HFF-Myc (cell line): ENCODE data around the gene MOCS1.

Experiments used
- DNase-seq: peaks from one replicate; pipeline ENCODE4 v3.0.0-alpha.2; 2011; ENCODE audit warnings: low read depth; ENCODE audit errors: extremely low read depth
- H3K4me3 ChIP-seq: replicated peaks from 2 replicates; pipeline ENCODE4 v1.5.1; 2011; ENCODE audit warnings: low read depth, mild to moderate bottlenecking, control low read depth, low read length
- TF ChIP-seq, protein P1 (sequence below): IDR thresholded peaks from 2 replicates; pipeline ENCODE4 v1.5.1; 2012; ENCODE audit warnings: mild to moderate bottlenecking, low read depth, low read length, control low read depth; ENCODE audit errors: missing control alignments

MOCS1 gene

DNA sequence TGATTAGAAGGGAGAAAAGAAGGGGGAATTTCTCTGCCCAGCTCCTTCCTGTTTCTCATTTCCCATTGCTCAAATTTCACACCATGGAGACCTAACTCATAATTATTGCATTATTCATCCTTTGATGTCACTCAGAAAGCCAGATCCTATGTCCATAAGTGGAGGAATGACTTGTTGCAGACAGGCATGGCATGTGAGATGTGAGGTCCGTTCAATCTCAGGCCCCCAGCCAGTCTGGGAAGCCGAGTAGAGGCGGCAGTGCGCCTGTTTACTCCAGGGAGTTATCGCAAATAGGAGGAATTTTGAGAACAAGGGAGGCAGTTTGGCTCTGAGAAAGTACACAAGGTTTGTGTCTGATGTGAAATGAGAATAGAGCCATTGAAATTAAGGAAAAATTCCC is 26.9 kb upstream of the MOCS1 start:
- no peak overlapping the region for H3K4me3 ChIP-seq
- TF ChIP-seq, protein P1, sequence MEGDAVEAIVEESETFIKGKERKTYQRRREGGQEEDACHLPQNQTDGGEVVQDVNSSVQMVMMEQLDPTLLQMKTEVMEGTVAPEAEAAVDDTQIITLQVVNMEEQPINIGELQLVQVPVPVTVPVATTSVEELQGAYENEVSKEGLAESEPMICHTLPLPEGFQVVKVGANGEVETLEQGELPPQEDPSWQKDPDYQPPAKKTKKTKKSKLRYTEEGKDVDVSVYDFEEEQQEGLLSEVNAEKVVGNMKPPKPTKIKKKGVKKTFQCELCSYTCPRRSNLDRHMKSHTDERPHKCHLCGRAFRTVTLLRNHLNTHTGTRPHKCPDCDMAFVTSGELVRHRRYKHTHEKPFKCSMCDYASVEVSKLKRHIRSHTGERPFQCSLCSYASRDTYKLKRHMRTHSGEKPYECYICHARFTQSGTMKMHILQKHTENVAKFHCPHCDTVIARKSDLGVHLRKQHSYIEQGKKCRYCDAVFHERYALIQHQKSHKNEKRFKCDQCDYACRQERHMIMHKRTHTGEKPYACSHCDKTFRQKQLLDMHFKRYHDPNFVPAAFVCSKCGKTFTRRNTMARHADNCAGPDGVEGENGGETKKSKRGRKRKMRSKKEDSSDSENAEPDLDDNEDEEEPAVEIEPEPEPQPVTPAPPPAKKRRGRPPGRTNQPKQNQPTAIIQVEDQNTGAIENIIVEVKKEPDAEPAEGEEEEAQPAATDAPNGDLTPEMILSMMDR = no peak
- DNase-seq = no peak

DNA sequence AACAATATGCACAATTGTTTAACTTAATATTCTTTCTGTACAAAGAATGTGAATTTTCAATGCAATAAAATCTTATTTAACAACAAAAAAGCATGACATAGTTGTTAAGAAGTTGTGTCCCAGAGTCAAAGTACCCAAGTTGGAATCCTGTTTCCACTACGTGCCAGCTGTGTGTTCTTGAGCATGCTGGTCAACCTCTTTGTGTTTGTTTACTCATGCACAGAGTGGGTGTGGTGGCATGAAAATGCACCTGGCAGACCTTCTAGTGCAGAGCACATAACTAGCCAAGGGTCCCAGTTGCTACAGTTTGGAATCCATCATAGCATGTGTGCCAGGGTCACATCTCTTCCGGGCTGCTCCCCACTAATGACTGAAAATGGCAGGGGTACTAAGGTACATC is 24.7 kb upstream of the MOCS1 start:
- TF ChIP-seq, protein P1 = no peak
- no peak overlapping the region for H3K4me3 ChIP-seq
- no peak for DNase-seq

DNA sequence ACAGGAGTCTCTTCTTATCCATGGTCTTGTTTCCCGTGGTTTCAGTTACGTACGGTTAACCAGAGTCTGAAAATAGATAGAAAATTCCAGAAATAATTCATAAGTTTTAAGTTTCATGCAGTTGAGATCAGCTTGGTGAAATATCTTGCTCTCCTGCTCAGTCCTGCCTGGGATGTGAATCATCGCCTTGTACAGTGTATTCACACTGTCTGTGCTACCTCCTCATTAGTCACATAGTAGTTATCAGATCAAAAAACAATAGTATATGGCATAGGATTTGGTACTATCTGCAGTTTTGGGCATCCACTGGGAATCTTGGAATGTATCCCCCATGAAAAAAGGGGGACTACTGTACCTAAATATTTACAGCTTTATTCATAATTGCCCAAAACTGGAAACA is 22.7 kb upstream of the MOCS1 start:
- TF ChIP-seq, protein P1 = no peak
- DNase-seq = no peak
- no peak overlapping the region for H3K4me3 ChIP-seq

DNA sequence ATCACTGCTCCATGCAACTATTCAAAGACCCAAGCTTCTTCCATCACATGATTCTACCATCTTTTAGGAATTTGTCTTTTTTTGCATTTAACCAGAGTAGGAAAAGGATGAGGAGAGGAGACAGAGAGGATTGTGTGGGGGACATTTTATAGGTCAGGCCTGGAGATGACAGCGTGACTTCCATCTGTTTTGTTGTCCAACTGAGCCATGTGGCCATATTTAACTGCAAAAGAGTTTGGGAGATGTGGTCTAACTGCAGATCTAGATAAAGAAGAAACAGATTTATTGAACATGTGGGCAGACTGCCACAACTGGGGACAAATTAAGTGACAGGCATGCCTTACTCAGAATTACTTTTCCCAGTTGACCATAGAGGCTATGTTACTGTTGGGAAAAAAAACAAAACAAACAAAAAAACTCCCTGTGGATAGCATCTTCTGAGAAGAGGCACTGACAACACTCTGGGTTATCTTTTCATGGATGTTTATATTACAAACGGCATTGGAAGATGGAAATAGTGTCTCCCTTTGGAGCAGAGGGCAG is 18.9 kb upstream of the MOCS1 start:
- TF ChIP-seq, protein P1 = no peak
- no peak for DNase-seq

DNA sequence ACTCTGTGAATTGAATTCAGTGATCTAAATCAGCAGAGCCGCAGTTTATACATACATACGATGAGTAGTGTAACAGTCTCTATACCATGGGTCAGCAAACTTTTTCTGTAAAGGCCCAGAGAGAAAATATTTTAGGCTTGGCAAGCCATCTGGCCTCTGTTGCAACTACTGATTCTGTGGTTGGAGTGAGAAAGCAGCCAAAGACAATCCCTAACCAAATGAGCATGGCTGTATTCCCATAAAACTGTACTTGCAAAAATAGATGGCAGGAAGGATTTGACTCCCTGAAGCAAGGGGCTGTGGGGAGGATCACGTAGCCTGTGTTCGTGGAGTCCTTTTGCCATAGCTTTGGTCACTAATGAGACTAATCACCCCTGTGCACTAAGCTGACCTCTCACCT is 17.9 kb upstream of the MOCS1 start:
- TF ChIP-seq, protein P1 = no peak
- DNase-seq = no peak

More for the DNA sequence above, 18.9 kb upstream of the MOCS1 start:
- no peak overlapping the region for H3K4me3 ChIP-seq

DNA sequence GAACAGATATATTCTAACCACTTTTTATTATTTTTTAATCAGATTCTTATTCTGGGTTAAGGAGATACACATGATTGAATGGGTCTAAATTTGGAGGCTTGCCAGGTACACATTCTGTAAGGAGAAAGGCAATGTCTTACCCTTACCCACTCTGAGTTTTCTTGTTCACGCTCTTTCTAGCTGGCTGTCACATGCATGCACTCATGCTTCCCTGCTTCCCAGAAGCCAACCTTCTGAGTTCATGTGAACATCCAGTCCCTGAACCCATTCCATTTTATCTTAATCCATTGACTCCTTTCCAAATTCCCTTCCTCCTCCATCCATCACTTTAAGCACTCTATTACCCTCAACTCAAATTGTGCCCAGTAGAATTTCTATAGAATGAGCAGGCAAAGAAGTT is 17.5 kb upstream of the MOCS1 start:
- H3K4me3 ChIP-seq = no peak overlapping the region
- TF ChIP-seq, protein P1 = no peak
- no peak for DNase-seq

More for the DNA sequence above, 17.9 kb upstream of the MOCS1 start:
- no peak overlapping the region for H3K4me3 ChIP-seq

DNA sequence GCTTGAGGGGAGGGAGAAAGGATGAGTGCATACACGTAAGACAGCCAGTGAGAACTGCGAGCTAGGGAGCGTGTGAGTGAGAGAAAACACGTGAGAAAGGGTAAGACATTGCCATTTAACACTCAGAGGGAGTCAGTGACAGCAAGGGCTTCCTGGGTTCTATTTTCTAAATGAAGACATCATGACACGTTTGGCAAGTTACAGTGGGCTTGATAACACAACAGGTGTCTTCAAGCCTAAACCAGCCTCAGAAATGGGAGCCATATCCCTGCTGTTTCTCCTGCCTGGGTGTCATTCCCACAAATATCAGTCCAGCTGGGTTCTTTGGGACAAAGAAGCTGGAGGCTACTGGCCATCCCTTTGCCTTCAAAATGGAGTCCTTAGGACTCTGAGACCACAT is 16.9 kb upstream of the MOCS1 start:
- no peak for DNase-seq
- TF ChIP-seq, protein P1 = no peak
- H3K4me3 ChIP-seq = no peak overlapping the region
